Activated naive CD4-positive, alpha-beta T cell treated with anti-CD3 and anti-CD28 coated beads, Interleukin-2, amount 50 U/mL, for 72 hours (primary cell): ENCODE measurements around the gene FN3K. TPM values are rescaled to one million over a fixed set of nuclear protein-coding genes. Genes with fewer than 3 reads are reported as not detected.
"Not testable (repeated sequence)": the region's sequence is repeated elsewhere in the genome, so short reads cannot be mapped to it uniquely, and the experiment has no call there.

ENCODE experiments used
- ATAC-seq, 2 donors: fragments of 150-1000 bp; cut with Tn5 transposase; 2 replicates each; pipeline ENCODE4 v1.10.0; 2021; ENCODE audit warnings: mild to moderate bottlenecking in 2 of 2, moderate library complexity in 2 of 2
- DNase-seq, 2 donors: peaks; one replicate each; pipeline ENCODE4 v3.0.0; 2021 to 2022; ENCODE audit warnings: low spot score in 2 of 2
- H3K27ac Mint-ChIP-seq, 2 donors: one replicate each; pipeline ENCODE4 v1.8.0; 2022; ENCODE audit warnings: mild to moderate bottlenecking in 2 of 2, mixed read lengths in 2 of 2
- H3K36me3 Mint-ChIP-seq, 2 donors: one replicate each; pipeline ENCODE4 v1.8.0; 2022; ENCODE audit warnings: mixed read lengths in 2 of 2
- H3K9me3 Mint-ChIP-seq, 2 donors: one replicate each; pipeline ENCODE4 v1.8.0; 2022; ENCODE audit warnings: mixed read lengths in 2 of 2
- total RNA-seq, 2 donors: library from RNA; stranded (reverse); gene quantifications; one replicate each; pipeline ENCODE4 v1.2.3, GENCODE V29; 2022

The FN3K gene
- total RNA-seq, 2 donors from 2014 or later: 3.5 to 7.0 TPM

DNA sequence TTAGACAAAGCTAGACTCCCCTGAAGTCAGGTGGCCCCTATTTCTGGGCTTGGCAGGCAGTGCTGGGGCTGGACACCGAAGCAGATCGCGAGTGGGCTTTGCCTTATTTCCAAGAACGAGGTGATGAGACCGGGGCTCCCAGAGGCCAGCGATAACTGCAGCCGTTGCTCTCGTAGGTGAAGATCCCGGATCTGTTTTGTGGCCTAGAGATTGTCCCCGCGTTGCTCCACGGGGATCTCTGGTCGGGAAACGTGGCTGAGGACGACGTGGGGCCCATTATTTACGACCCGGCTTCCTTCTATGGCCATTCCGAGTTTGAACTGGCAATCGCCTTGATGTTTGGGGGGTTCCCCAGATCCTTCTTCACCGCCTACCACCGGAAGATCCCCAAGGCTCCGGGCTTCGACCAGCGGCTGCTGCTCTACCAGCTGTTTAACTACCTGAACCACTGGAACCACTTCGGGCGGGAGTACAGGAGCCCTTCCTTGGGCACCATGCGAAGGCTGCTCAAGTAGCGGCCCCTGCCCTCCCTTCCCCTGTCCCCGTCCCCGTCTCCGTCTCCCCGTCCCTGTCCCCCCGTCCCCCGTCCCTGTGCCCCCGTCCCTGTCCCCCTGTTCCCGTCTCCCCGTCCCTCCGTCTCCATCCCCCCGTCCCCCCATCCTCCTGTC, 15.0 kb downstream of the FN3K start:
- DNase-seq (no peak), ATAC-seq (no peak)
- no peak overlapping the region for H3K27ac Mint-ChIP-seq
- H3K36me3 Mint-ChIP-seq: peaks cover 0 to 6% of the 10 kb centered on the region in 2 donors
- peaks cover 0 to 6% of the 10 kb centered on the region in 2 donors for H3K9me3 Mint-ChIP-seq

DNA sequence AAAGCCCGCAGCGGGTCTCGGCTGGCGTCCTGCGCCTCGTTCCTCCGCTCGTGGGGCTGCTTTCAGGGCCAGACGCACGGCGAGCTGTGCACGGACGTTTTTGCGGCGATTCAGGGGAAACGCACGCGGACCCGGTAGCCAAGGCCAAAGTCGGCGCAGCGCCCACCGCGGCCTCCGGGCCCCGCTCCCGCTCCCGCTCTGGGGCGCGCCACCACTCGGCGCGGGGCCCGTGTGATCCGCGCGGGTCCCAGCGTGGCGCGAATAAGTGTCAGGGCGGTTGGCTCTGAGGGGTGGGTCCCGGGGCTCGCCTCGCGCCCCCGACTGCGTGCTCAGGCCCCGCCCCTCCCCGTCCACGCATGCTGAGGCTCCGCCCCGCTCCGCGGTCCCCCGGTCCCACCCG, 15.8 kb downstream of the FN3K start:
- Mint-ChIP-seq H3K36me3 (peaks cover 0 to 6% of the 10 kb centered on the region in 2 donors), H3K9me3 (peaks cover 0 to 3% of the 10 kb centered on the region in 2 donors), H3K27ac (no peak overlapping the region)
- ATAC-seq (peak; percentile 11 to 63), DNase-seq (no peak)

DNA sequence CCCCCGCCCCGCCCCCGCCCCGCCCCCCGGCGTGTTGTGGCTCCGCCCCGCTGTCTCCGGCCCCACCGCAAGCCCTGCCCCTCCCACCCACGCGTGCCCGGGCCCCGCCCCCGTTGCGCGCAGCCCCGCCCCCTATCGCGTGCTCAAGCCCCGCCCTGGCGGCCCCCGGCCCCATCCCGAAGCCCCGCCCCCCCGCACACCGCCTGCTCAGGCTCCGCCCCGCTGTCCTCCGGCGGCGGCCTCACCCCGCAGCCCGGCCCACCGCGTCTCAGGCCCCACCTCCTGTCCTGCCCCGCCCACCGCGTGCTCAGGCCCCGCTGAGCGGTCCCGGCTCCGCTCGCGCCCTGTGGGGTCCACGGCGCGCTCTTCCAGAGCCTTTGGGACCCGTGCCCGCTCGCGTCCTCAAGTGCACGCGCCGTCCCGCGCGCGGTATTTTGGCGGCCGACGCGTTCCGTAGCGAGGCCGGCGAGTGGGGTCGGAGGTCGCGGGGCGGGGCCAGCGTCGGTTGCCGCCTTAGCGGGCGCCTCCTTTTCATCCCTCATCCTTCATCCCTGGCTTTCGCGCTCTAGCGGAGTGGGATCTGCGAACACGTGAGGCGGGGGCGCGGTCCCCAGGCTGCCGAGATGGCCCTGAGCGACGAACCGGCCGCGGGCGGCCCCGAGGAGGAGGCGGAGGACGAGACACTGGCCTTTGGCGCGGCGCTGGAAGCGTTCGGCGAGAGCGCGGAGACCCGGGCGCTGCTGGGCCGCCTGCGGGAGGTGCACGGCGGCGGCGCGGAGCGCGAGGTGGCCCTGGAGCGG, 16.4 kb downstream of the FN3K start, which contains the start of gene TBCD:
TSS of gene TBCD (plus strand) at position 495 of the 800 bp plus-strand sequence. CDS start at position 624, 129 bp downstream.
- Mint-ChIP-seq H3K36me3 (peaks cover 0 to 6% of the 10 kb centered on the region in 2 donors), H3K27ac (peak within 1 kb of the TSS in 1 of 2 donors; percentile 70), H3K9me3 (no peaks in the 10 kb centered on the region)
- ATAC-seq (peak; percentile 80 to 82), DNase-seq (peak; percentile 83 to 85)

DNA sequence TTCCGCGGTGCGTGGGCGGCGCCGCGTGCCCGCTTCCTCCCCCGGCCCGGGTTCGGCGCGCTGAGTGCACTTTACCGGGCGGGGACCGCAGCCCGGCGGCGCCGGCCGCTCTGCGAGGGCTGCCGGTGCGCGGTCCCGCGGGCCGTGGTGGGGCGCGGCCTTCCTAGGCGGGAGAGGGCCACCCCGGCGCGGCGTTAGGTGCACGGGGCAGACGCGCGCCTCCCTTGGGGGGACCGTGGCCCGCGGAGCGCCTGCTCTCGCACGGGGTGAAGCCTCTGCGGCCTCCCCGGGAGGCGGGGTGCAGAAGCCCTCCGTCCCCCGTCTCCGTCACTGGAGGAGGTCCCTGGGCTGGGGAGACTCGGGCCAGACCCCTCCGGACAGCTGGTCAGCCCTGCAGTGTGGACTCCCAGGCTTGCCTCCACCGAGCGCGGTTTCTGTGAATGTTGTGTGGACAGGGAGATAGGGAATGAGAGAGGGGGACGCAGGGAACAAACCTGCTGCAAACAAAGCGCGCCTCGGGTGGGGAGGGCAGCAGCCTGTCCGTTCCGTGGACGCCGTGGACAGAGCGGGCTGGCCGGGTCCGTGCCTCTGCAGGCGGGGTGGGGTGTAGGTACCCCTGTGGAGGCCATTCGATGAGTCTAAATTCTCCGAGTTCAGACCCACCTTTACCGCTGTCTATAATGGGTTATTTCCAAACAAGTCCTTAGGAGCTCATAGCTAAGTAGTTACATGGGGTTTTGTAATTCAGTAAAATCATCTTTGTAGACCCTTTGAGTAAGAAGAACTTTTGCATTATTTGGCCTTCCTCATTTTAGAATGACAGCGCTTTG, 17.2 kb downstream of the FN3K start:
- Mint-ChIP-seq H3K27ac (peak overlapping the region in 1 of 2 donors; percentile 70), H3K9me3 (no peaks in the 10 kb centered on the region), H3K36me3 (peaks cover 0 to 6% of the 10 kb centered on the region in 2 donors)
- peak; percentile 21 to 46 for ATAC-seq
- peak; percentile 36 to 61 for DNase-seq

DNA sequence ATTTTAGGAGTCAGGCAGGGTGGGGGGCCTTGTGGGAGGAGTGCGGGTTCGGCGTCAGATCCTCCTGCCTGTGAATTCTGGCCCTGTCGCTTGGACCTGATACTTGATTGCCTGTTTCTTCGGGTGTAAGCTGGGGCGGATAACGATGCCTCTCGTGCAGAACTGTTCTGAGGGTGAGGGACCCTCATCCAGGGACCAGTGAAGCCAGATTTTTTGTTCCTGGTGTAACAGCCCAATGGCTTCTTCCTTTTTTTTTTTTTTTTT, 17.7 kb downstream of the FN3K start:
- ATAC-seq (no peak), DNase-seq (no peak)
- Mint-ChIP-seq H3K36me3 (peaks cover 0 to 6% of the 10 kb centered on the region in 2 donors), H3K27ac (peak overlapping the region in 1 of 2 donors; percentile 70), H3K9me3 (no peaks in the 10 kb centered on the region)

DNA sequence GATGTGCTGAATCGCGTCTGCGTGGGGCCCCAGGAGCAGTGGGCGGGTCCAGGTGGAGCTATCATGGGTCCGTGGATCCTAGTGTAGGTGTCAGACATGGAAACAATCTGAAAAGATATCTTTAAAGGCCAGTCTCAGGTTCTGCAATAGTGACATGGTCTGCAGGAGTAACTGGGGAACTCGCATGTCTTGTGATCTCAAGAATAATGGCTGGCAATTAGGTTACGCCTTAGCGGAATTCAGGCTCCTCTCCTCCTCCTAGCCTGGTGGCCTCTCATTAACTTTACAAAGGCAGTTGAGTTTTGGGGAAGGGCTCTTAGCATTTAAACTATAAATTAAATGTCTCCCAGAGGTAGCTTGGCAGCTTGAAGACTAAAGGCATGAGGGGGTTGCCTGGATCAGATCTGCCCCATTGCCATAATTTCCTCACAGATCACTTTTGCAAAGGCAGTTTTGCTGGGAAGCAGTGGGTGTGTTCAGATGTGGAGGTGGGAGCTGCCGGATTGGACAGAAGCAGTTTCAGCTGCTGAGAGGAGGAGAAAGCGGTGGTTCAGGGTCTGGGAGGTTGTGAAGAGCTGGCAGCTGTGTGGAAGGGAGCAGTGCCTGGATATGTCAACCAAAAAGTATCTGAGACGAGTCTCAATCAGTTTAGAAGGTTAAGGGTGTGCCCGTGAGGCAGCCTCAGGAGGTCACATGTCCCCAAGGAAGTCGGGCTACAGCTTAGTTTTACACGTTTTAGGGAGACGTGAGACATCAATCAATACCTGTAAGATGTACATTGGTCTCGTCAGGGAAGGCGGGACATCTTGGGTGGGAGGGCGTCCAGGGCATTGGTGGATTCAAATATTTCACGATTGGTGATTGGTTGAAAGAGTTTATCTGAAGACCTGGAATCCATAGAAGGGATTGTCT, 19.1 kb downstream of the FN3K start:
- peak overlapping the region in 1 of 2 donors; percentile 85 for H3K27ac Mint-ChIP-seq
- H3K36me3 Mint-ChIP-seq: peaks cover 0 to 6% of the 10 kb centered on the region in 2 donors
- peak in 1 of 2 donors; percentile 31 for ATAC-seq
- DNase-seq: peak in 1 of 2 donors; percentile 33
- no peaks in the 10 kb centered on the region for H3K9me3 Mint-ChIP-seq

DNA sequence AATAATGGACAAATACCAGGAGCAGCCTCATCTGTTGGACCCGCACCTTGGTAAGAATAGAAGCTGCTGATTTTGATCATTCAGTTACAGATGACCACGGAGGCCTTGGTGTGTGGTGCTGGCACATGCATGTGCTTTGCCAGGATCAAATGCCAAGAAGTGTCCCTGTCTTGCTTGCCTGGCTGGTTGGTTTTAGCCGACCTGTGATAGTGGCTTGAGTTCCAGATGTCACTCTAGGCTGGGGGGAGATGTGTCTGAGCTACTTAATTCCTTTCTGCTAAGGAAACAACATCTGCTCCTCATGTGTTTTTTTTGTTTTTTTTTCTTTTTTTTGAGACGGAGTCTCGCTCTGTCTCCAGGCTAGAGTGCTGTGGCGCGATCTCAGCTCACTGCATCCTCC, 20.8 kb downstream of the FN3K start:
- no peak overlapping the region for H3K27ac Mint-ChIP-seq
- ATAC-seq: no peak

DNA sequence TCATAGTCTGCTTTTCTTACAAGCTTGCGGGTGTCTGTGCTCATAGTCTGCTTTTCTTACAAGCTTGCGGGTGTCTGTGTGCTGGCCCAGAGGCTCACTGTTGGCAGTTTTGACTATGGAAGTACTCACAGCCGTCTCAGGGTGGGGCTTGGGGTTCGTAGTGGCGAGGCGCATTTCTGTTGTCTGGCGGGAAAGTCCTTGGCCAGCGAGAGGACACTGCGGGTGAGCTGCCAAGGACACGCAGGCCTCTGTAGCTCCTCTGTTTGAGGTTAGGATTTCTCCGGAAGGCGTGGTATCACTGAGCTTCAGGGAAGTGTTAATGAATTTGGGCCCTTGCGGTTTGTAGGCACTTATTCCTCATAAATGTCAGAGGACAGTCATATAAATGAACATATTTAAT, 30.0 kb downstream of the FN3K start:
- Mint-ChIP-seq H3K27ac (no peak overlapping the region), H3K9me3 (no peaks in the 10 kb centered on the region), H3K36me3 (peaks cover 12 to 16% of the 10 kb centered on the region in 2 donors)
- DNase-seq: no peak
- no peak for ATAC-seq

More for the DNA sequence above, 20.8 kb downstream of the FN3K start:
- Mint-ChIP-seq H3K36me3 (peaks cover 4 to 6% of the 10 kb centered on the region in 2 donors), H3K9me3 (no peaks in the 10 kb centered on the region)
- no peak for DNase-seq

DNA sequence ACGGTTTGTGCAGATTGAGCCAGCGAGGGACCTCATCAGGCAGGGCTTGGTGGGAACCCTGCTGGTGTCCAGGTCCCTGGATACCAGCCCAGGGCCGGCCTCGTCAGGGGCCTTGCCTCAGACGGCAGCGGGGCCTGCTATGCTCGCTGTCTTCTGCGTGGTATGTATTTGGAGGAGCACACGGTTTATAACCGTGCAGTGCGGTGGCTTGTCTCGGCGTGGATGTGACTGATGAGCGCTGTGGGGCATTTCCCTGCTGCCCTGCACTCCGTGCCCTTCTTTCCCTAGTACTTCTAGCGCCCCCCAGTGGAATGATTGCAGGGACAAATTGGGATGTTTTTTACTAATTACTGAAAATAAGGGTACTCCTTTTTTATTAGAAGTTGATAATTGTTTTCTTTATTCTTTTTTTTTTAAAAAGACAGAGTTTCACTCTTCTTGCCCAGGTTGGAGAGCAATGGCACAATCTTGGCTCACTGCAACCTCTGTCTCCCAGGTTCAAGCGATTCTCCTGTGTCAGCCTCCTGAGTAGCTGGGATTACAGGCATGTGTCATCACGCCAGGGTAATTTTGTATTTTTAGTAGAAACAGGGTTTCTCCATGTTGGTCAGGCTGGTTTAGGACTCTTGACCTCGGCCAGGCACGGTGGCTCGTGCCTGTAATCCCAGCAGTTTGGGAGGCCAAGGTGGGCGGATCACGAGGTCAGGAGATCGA, 31.8 kb downstream of the FN3K start:
- no peak overlapping the region for H3K27ac Mint-ChIP-seq

DNA sequence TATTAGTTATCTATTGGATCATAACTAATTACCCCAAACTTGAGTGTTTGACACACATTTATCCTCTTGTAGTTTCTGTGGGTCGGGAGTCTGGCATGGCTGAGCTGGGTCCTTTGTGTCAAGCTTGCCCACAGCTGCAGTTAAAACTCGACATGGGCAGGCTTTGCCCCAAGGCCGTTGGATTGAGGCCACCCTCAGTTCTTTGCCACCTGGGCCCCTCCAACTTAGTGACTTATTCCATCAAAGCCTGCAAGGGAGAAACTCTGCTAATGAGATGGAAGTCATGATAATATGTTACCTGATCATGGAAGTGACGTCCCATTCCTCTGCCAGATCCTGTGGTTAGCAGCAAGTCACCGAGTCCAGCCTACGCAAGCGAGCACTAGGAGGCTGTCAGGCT, 33.6 kb downstream of the FN3K start:
- DNase-seq (no peak), ATAC-seq (no peak)
- no peak overlapping the region for H3K27ac Mint-ChIP-seq
- H3K36me3 Mint-ChIP-seq: peaks cover 12 to 16% of the 10 kb centered on the region in 2 donors
- no peaks in the 10 kb centered on the region for H3K9me3 Mint-ChIP-seq

More for the DNA sequence above, 31.8 kb downstream of the FN3K start:
- DNase-seq (peak in 1 of 2 donors; percentile 69), ATAC-seq (no peak)
- no peaks in the 10 kb centered on the region for H3K9me3 Mint-ChIP-seq
- H3K36me3 Mint-ChIP-seq: peaks cover 12 to 16% of the 10 kb centered on the region in 2 donors

DNA sequence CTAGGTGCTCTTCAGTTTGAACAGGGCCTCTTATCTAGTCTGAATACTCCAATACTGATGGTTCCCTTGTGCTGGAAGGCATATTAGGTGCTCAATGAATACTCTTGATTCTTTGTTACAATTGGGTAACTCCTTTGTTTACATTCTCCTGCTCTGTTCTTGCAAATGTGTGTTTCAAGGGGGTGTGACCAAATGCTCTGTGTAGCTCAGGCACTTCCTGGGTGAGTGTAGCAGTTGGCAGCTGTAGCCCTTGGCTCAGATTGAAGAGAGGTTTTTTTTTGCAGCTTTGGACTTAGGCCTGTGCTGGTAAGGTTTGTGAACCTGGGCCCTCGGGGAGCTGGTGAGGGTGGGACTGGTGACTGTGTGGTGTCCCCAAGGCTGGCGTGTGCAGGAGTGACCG, 36.6 kb downstream of the FN3K start:
- no peaks in the 10 kb centered on the region for H3K9me3 Mint-ChIP-seq
- no peak for ATAC-seq
- peaks cover 5 to 17% of the 10 kb centered on the region in 2 donors for H3K36me3 Mint-ChIP-seq
- no peak for DNase-seq
- H3K27ac Mint-ChIP-seq: no peak overlapping the region

DNA sequence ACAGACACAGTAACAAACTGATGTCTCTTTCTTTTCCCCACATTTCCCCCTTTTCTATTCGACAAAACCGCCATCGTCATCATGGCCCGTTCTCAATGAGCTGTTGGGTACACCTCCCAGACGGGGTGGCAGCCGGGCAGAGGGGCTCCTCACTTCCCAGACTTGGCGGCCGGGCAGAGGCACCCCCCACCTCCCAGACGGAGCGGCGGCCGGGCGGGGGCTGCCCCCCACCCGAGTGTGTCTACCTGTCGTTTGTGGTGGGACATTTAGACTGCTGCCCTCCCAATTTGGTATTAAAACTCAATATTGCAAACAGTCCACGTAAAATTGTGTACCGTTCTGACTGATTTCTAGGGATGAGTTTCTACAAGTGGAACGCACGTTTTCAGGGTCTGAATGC, 39.0 kb downstream of the FN3K start:
- not testable (repeated sequence) for H3K9me3 Mint-ChIP-seq, ATAC-seq, H3K27ac Mint-ChIP-seq, DNase-seq
- peaks cover 0 to 11% of the 10 kb centered on the region in 2 donors for H3K36me3 Mint-ChIP-seq

DNA sequence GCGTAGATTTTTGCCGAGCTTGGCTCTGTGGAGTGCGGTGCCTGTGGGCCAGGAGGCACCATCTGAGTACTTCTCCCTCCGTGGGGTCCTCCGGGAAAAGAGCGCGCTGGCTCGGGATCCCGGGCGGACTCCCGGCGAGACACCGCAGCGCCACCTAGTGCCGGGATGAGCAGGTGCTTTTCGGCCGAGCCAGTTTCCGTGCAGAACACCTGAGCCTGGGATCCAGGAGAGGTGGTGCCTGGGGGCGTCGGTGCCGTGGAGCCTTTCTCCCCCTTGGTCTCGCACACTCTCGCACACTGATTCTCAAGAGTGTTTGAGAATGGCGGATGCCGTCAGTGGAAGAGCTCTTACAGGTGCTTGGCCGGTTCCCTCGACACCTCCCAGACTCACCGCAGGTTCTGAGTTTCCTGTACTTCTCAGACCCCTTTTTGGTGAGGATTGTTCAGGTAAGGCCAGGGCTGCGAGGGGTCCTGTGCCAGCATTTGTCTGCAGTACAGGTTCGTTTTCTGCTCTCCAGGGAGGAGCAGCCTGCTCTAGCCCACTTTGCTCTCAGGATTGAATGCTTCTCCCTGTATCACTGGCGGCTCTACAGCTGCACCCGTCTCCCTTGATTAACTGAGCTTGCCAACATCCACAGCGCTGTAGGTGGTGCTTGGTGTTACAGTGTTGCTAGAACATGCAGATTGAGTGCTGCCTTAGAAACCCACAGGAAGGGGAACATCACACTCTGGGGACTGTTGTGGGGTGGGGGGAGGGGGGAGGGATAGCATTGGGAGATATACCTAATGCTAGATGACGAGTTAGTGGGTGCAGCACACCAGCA, 39.8 kb downstream of the FN3K start:
- no peak overlapping the region for H3K27ac Mint-ChIP-seq
- peaks cover 0 to 6% of the 10 kb centered on the region in 2 donors for H3K36me3 Mint-ChIP-seq
- no peaks in the 10 kb centered on the region for H3K9me3 Mint-ChIP-seq
- DNase-seq: peak in 1 of 2 donors; percentile 57
- peak; percentile 52 to 66 for ATAC-seq

DNA sequence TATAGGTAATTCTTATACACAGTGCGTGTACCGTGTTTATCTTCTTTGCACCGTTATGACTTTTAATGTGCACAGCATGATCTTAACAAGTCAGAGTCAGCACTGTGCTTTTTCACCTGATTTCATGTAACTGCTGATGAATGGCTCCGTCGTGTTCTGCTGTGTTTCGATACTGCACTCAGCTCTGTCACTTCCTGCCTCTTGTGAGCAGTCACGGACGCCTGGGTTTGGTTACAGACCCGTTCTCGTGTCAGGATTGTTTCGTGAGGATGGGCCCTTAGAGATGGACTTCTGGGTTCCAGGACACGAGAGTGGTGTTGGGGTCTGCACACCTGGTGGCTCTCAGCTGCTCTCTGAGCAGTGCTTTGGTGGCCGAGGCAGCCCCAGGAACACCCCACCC, 41.0 kb downstream of the FN3K start:
- Mint-ChIP-seq H3K27ac (no peak overlapping the region), H3K9me3 (no peaks in the 10 kb centered on the region), H3K36me3 (peaks cover 0 to 6% of the 10 kb centered on the region in 2 donors)
- peak in 1 of 2 donors; percentile 69 for ATAC-seq
- no peak for DNase-seq
